EH (cell line): ENCODE measurements around the gene SDC3.
"Not testable (repeated sequence)": the region's sequence is repeated elsewhere in the genome, so short reads cannot be mapped to it uniquely, and the experiment has no call there.

Experiments
- DNase-seq: peaks from one replicate; pipeline ENCODE4 v3.0.0-alpha.2; 2015; ENCODE audit warnings: low read depth

SDC3 gene

DNA sequence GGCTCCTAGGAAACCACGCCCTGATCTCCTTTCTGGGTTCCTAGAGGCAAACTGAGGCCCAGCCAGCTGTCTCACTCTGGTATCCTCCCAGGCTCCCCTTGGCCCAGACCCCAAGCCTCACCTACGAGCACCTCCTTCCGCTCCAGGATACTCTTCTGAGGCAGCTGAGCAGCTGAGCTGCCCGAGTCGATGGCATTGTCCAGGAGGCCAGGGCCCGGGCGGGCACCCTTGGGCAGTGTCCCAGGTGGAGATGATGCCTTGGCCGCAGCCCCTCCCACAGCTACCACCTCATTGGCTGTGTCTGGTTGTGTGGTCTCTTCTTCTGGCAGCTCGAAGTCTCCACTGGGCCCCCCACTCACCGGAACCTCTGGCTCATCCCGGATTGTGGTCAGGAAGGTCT is 34.4 kb downstream of the SDC3 start:
- no peak for DNase-seq

DNA sequence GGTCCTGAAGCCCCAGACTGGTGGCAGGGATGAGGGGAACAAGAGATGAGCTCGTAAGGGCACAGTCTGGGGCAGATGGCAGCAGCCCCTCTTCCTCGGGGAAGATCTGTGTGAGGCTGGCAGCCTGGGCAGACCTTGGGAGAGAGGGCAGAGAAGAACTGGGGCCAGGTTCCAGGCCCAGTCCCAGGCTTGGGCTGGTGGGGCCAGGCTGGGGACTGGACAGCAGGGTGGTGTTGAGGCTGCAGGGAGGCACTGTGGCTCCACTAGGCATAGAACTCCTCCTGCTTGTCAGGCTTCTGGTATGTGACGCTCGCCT is 35.7 kb downstream of the SDC3 start:
- DNase-seq, result no peak

DNA sequence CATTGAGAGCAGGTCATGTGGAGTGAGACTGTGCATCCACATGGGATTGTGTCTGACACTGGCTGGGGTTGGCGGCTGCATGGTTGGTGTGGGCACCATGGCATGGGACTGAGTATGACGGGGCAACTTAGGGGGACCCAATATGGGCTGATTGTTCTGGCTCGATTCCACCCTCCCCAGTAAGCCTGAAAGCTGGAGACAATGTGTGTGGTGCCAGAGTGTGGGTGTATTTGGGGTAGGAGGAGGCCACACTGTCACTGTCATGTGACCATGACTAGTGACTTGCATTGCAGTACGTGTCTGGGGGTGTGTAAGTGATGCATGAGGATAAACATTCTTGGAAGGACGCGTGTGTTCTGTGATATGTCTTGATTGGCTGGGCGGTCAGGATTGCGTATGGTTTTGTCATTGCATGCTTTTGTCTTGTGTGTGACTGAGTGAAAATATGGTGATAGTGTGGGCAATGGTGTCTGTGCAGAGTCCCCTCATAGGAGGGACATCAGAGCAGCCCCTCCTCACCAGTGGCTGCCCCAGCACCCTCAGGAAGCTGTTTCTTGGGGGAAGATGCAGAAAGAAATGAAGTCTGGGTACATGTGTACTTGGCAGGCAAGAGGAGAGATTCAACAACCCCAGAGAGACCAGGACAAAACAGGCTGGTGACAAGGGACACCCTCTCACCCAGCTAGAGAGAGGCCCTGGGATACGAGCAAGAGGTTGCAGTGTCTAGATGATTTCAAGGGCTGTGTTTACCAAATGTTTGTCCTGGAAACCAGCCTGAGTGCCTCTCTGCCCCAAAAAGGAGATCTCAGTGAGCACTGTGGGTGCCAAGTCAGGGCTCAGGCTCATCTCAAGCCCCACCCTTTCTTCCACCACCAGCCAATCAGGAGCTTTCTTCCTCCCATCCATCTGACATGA is 36.3 kb downstream of the SDC3 start:
- peak; percentile 55 for DNase-seq

DNA sequence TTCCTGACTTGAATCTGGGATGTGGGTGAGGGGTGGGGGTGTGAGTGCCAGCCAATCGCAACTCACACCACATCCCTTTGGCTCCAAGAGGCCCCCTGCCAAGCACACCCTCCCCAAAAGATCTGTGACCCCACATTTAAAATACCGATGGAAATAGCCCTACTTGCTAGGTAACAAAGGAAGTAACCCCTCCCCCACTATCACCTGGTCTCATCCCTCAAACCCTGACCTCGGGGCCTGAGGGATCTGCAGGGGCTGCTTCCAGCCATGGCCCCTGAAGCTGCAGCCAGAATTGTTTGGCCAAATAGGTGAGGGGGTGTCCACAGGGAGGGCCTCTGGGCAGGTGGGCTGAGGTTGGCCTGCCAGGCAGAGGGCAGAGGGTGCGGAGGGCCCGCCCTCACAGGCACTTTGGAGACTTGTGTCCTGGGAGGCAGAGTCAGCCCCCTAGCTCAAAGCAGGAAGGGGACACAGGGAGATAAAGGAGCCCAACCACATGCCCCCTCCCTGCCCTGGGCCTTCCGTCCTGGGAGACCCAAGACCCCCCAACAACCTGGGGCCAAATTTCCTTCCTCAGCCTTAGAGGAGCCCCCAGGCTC is 37.2 kb downstream of the SDC3 start:
- DNase-seq, result no peak

DNA sequence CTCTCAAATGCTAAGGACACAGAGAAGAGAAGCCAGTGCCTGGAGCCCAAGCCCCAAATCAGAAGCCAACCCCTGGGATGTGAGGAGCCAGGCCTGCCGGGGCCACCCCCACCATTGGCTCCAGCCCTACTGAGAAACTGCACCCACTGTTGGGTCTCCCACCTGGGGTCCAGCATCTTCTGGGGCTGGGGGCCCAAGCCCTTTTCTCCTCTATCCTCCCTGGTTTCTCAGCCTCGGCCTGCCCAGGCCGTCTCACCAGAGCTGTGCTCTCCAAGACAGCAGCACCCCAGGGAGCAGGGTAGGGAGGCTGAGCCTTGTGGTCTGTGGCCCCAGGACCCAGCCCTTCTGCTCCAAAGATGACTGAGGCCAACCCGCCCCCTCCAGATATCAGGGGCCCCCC is 37.9 kb downstream of the SDC3 start:
- DNase-seq, result no peak

DNA sequence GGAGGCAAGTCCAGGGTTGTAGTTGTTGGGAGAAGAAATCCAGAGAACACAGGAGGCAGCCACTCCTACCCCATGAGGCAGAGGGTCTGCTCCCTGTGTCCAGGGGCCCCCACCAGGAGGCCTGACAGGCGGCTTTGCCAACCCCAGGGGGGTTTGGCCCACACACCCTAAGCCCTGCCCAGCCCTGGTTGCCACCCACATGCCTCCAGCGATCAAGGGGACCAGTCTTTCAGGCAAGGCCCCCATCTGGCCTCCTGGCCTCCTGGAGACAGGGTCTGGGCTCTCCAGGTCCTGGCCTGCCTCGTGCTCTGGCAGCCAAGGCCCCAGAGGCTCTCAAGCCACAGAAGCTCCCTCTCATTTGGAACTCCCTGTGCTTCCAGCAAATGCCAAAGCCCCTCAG is 38.5 kb downstream of the SDC3 start:
- no peak for DNase-seq

DNA sequence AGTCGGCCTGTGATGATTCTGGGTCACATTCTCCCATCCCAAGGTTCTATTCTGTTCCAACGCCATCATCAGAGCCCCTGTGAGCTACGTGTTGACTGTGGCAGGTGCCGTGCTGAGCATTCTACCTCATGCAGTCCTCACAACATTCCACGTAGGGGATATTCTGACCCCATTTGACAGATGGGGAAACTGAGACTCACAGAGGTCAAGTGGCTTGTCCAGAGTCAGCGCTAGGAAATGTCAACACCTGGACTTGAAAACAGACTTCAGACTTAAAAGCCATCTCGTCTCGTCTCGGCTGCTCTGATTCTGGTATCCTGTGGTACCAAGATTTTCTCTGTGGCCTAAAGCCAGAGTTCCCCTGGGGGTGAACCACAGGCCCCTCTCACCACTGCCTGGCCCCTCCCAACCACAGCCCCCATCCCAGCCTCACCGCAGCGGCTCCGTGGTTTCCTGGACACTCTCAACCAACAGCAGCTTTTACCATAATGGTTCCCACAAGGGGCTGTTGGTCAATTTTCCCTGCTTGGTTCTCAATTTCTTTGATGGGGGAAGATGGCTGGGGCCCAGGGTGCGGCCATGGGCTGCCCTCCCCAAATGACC is 39.6 kb downstream of the SDC3 start:
- no peak for DNase-seq

DNA sequence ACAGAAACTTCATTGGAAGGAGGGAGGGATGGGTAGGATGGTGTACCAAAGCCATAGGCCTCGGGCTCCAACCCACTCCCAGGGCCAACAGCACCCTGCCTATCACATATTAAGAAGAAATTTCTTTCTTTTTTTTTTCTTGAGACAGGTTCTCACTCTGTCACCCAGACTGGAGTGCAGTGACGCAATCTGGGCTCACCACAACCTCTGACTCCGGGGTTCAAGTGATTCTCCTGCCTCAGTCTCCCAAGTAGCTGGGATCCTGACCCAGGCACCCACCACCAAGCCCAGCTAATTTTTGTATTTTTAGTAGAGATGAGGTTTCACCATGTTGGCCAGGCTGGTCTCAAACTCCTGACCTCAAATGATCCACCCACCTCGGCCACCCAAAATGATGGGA is 40.5 kb downstream of the SDC3 start:
- not testable (repeated sequence) for DNase-seq

DNA sequence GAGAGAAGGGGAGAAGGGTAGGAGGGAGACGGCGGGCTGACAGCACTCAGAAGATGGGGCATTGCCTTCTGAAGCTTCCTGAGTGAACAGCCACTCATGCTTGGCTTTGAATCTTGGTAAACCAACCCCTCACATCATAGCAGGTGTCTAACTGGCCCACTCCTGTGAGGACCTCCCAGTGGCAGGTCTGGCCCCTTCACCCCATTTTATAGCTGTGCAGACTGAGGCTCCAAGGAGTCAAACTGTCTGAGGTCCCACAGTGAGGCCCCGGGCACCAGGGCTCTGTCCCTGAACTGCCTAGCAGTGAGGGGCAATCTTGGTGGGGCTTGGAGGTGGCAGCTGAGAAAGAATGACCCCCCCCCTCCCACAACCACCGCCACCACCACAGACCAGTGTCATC is 41.0 kb downstream of the SDC3 start:
- no peak for DNase-seq

DNA sequence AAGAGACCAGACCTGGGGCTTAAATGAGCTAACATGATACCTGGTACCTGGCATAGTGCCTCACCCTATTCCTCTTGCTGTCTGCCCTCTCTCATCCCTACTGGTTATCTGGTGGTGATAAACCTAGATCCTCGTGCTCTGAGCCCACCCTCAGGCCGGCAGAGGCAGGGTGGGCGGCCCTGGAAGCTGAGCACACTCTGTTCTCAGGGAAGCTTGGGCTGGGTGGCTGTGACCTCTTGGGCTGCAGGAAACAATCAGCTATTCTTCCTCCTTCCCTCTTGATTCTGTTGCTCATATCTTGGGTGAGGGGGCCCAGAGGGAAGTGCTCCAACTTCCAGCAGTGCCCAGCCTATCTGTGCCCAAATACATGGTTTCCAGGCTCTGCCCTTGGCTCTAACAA is 42.0 kb downstream of the SDC3 start:
- DNase-seq, result no peak

DNA sequence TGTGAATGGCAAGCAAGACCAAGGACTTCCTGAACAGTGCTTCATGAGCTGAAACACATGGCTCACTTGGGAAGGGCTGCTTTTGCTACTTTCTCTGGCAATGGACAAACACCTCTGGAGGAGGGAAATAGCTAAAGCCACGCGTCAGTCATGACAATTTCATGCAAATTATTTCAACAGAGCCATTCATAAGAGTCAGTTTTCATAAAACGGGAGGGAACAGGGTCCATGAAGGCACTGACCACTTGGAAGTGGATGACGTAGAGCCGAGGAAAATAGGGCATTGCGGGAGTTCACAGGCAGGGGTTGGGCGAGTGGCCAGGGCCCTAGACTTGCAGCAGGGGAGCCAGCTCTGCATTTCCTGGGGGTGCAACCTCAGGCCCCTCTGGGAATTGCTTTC is 43.9 kb downstream of the SDC3 start:
- DNase-seq, result no peak

DNA sequence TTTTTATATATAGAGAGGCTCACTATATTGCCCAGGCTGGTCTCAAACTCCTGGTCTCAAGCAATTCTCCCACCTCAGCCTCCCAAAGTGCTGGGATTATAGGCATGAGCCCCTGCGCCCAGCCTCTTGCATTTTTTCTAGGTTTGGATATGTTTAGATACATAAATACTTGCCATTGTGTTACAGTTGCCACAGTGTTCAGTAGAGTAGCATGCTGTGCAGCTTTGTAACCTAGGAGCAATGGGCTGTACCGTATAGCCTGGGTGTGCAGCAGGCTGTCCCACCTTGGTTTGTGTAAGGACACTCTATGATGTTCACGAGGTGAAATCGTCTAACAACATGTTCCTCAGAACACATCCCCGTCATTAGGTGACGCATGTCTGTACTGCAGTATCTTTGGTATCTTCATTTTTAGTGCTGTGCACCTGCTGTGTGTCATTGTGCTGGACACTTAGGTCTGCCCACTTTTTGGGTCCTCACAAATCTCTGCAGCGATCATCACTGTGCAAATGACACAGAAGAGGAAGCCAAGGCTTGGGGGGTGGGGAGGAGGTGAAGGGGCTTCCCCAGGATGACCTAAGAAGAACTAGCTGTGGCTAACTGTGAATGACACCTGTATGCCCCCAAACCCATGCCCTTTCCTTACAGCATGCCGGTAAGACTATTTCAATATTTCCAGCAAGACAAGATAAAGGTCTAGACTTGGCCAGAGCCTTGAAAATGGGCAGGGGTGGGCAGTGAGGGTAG is 44.5 kb downstream of the SDC3 start:
- DNase-seq, result no peak

DNA sequence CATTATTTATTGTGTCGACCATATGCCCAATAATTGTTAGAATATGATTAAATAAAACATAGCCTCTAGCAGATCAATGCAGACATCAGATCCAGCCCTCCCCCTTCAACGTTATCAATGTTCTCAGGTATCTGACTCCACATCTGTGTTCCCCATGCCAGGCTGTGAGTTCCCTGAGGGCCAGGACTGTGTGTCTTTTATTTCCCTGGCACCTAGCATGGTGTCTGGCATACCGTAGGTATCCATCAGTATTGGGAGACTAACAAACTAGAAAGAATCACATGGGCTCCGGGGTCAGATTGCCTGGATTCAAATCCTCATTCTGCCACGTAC is 48.3 kb downstream of the SDC3 start:
- DNase-seq, result no peak

DNA sequence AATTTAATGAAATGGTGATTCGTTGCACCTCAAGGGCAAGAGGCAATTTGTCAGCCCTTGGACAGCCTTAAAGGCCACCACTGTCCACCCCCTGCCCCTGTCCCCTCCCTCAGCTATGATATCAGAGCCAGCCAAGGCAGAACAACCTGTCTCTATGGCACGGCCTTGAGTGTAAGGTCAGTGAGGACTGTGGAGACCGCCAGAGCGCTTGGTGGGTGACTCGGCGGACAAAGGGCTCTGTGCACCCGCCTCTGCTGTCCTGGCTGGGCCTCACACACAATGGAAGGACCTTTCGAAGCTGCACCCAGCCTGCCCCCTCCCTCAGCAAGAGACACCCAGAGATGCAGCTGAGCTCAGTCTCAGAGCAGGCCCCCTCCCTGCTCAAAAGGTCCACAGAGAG is 50.6 kb downstream of the SDC3 start:
- no peak for DNase-seq

DNA sequence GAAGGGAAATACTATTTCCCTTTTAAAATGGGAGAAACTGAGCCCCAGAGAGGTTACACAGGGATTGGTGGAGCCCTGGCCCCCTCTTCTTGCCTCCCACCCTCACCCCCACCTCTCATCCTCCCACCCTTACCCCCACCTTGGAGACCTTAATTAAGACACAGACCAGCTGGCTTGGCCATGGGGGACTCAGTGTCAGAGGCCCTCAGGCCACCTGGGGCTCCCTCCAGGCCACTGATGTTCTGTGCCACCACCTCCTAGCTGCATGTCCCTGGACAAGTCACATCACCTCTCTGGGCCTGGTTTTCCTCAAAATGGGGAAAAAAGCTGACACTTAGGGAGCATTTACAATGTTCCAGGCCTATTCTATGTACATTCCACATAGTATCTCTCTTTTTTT is 51.5 kb downstream of the SDC3 start:
- no peak for DNase-seq

DNA sequence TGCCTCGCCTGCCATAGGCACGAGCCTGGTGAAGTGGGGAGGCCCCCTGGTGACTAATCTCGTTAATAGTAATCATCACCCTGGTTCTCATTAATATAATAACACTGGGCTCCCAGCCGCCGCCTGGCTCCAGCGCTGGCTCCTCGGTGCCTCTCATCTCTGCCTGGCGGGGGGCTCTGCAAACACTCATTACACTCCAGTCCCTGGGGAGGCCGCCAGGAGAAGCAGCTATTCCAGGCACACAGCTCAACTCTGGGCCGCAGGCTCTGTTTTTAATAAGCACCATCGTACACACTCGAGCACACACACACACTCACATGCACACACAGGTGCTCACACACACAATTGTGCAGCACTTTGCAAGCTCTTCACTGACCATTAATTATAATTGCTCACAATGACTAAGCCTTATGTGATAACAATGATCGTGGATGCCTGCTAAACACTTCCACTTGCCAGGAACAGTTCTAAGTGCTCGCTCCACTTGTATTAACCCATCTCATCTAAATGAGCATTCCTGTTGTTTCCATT is 52.2 kb downstream of the SDC3 start:
- peak; percentile 52 for DNase-seq

DNA sequence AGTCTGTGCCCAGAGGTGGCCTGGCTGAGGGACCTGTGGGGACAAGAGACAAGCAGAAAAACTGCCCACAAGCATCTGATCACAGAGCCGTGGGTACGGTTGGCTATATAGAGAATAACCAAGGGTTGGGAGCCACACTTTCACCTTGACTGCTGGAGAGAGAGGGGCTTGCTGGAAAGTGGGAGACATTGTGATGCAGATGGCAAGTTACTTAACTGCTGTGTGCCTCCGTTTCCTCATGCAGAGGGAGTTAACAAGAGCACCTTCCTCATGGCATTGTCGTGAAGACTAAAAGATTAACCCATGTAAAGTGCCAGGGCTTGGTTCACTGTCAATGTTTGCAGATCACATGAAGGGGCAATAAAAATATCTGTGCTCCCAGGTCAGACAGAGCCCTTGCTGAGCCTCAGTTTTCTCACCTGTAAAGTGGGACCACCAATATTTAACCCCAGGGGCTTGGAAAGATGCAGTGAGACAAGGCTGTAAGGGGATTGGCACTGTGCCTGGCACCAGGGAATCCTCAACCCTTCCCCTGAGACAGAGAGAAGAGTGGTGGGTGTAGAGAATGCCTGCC is 52.8 kb downstream of the SDC3 start:
- DNase-seq, result no peak

DNA sequence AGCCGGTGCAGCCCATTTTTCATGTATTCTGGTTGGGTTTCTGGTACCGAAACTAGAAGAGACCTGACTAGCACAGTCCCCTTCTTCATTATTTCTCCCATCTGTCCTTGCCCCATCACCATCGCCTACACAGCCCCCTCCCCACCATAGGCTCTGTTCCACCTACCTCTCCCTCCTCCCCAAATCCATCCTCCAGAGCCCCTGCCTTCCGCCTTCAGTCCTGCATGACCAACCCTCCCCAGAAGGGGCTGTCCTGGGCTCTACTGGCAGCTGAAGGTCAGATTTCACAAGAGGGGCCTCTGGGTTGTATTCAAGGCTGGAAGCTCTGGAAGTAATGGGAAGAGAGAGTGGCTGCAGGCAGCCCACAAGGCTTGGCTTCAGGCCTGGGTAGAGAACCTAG is 55.2 kb downstream of the SDC3 start:
- DNase-seq, result no peak

DNA sequence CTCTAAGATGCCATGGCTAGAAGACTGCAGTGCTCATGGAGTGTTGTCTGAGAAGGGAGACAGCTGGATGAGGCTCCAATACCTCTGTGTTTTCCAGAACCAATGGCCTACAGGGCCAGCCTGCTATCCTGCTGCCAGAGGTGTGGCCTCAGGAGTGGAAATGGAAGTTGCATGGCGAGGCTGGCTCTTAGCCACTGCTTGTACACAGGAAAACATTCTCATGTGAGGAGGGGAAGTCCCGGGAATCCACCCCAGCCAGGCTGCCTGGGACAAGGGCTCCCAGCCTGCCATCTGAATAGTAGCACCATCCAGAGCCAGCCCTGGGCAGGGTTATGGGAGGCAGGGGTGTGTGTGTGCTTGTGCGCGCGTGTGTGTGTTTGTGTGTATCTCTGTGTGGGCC is 56.5 kb downstream of the SDC3 start:
- peak; percentile 65 for DNase-seq

DNA sequence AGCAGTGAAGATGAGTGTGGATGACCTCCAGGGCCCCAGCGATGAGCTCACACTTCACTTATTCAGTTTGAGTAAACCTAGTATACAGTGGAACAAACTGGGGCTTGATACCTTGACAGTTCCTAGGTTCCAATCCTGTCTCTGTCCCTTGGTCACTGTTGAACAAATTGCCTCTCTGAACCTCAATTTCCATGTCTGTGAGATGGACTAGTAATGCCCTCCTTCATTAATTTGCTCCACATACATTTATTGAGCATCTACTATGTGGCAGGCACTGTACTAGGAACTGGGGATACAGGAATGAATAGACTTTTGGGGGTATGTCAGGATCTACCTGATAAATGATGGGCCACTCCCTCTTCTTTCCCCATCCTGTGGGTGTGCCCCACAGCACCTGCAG is 57.3 kb downstream of the SDC3 start:
- DNase-seq, result no peak

DNA sequence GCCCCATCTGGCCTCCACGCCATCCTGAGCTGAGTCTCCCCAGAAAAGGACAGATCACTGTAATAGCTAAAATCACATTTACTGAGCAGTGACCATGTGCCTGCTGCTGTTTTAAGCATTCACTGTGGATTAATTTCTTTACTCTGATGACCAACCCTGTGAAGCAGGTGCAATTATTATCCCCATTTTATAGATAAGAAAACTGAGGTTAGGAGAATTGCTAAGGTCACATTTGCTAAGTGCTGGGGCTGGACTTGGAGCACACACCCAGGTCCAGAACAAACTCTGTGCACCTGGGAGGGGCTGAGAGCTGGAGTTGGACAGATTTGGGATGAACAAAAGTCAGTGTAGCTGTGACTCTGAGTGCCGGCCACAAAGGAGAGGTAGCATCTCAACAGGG is 58.0 kb downstream of the SDC3 start:
- no peak for DNase-seq

DNA sequence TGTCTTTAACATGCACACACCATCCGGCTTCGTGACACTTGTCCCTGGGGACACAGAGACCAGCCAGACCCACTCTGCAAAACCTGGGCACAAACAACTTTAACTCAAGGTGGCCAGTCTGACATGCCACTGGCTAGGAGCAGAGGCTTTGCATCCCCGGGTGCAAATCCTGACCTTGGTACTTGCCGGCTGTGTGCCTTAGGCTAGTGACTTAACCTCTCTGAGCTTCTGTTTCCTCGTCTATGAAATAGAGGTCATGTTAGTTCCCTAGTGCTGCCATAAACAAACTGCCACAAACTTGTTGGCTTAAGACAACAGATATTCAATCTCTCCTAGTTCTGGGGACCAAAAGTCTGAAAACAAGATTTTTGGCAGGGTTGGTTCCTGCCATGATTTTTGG is 60.4 kb downstream of the SDC3 start:
- DNase-seq, result no peak
